Measurements from ENCODE around the gene IRF5.
"Not testable (repeated sequence)": the region's sequence is repeated elsewhere in the genome, so short reads cannot be mapped to it uniquely, and the experiment has no call there.

Gene IRF5

DNA sequence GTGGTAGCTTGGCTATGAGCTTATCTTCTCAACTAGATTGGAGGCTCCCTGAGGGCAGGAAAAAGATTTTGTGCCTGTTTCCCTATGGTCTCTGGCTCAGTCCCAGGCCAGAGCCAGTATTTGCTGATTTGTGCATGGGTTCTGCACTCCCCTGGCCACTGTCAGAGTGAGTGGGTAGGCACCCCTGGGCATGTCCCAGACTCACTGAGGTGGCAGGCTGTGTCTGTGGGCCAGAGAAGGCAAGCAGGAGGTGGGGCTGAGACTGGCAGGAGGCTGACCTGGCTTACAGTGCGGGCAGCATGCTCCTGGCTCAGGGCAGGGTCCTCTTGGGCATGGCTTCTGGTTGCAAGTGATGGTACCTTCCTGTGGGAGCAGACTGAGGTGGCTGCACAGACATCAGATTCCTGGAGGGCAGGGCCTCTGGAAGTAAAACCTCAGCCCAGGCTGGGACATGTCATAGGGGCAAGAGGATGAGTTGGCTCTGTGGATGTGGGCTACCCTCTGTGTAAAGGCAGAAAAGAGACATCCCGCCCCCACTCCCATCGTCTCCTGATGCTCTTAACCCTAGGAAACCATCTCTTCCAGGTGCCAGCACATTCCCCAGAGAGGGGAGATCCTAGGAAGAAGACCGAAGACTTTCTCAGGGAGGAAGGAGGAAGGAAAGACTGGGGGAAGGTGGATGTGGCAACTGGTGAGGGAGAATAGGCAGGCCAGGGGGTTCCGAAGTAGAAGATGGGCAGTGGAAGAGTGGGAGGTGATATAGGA, 31.5 kb upstream of the IRF5 start:
- DNase-seq = no peak

DNA sequence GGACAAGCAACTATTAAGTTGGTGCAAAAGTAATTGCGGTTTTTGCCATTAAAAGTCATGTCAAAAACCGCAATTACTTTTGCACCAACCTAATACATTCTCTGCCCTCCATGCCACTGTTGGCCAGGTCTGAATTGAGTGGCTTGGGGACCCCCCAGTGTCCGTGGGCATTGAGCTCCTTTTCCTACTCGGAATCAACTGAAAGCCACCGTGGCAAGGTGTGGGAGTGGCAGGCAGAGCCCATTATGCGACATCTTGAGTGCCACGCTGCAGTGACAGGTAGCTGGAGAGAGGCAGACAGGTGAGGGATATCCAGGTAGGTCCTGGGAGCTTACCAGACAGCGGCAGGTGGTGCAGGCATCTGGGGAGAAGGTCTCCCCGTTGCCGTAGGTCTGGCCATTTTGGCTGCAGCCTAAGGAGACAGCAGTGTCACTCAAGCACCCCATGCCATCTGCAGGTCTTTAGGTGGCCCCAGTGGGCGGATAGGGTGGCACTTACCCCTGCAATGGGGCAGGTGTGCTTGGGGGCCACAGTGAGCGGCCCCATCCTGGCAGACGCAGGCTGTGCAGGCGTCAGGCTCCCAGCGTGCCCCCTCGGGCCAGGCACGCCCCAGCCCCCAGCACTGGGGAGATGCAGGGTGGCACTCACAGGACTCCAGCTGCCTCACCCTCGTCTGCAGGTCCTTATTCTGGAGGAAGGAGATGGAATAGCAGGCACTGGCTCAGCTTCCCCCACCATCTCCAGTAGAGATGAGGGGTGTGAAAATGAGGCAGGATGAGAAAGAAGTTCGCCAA, 30.8 kb upstream of the IRF5 start:
- DNase-seq = no peak

DNA sequence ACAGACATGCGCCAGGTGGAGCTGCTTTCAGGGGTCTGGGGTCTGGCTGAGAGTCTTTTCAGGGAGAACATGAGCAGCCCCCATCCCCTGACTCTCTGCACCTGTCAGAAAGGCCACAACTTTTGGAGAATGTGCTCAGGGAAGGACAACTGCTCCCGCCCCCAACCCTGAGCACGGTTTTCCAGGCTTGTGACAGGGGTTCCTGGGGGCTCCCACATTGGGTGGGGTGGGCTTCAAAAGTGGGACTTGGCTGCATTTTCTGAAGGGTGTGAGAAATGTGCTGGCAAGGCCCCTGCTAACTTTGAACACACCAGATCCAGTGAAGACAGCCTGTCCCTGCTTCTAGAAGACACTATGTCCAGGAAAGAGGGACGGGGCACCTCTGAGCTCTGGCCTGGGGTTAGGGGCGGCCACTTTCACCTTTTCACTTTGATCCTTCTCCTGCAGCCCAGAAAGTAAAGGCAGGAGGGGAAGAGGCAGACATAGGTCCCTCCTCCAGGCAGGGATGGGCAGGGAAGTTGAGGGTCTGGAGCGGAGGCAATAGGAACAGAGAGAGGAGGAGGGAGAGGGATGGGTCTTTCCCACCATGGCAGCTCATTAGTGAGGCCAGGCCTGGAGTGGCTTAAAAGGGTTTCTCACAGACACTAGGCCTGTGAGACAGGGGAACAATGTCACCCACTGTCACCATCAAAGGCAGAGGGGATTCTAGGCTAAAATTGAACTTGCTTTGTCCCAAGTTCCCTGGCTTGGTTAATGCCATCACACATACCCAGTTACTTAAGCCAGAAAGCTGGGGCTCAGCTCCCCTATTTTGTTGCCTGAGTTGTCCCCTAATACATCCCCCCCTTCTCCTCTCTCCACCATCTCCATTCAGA, 28.7 kb upstream of the IRF5 start:
- DNase-seq = no peak

DNA sequence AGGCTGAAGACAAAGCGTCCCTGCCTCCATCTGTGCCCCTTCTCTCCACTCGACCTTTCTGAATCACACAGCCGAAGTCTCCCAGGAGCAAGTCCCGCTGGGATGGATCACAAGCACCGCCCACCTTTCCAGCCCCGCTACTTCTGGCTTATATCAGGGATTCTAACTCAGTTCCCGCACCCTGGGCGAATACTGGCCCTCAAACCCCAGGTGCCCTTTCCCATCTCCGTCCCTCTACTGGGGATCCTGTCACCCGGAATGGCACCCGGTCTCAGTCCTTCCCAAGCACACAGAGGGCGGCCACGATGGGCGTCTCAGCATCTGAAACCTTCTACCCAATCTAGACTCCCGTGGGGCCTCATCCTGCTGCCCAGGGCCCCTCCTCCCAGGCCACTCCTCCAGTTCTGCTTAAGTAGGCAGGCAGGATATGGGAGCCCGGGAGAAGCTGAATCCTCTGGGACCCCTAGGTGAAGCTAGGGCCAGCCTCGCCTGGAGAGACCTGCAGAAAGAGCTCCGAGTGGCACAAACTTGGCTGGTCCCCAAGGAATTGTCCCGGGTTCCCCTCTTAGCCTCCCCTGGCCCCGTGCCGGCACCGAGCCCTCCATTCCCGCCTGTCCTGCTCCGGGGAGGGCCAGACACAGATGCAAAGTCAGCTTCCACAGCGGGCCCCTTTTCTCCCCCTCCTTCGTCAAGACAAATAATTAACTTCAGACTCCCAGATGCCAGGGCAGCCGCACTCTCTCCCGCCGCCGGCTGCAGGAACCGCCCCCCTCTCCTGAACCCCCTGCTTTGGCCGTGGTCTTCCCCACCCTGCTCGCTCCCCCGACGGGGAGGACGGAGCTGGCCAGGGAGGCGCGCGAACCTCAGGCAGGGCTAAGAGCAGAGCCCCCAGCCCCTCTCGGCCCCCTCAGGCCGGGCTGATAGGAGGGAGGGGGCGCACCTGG, 27.8 kb upstream of the IRF5 start:
- peak; percentile 48 for DNase-seq

DNA sequence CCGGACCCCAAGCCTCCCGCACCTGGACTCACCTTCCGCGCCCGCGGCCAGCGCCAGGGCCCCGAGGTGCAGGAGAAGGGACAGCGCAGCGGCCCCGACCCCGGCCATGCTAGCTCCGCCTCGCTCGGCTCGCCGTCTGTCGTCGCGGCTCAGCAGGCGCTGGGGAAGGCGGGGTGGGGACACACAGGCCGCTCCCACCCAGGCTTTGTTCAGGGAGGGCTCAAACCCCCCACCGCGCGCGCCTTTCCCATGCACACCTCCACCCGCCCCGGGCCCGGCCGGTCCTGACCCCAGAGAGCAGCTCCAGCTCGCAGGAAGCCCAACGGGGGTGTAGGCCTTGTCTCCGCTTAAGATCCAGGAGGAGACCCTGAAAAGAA, 27.2 kb upstream of the IRF5 start, which contains the start of gene KCP:
Gene KCP, minus strand, starts transcription at position 141 of the 377 bp plus-strand sequence. Its CDS starts 33 bp downstream, at position 108.
- DNase-seq = no peak

DNA sequence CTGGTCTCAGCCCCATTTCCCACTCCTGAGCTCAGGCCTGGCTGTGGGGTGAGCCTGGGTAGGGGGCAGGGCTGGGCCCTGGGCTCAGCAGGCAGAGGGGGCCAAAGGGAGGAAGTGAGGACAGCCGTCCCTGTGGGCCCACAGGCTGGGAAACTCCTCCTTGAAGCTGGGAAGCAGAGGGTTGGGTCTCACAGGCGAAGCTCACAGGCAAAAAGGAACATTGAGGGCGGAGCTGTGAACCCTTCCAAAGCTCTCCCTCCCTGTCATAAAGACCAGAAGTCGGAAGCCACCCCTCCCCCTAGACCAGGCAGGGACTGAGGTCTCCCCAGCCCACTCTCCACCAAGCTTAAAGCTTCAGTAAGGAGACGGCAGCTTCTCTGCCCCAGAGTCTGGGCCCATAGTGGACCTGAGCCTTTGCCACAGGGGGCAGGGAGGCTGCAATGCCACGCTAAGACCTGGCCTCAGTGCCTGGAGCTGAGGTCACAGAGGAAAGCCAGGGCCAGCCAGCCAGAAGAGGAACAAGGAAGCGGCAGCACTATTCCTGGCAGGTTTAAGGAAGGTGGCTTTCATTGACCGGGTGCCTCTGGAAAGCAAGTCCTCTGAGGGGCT, 26.2 kb upstream of the IRF5 start:
- DNase-seq = peak; percentile 5

DNA sequence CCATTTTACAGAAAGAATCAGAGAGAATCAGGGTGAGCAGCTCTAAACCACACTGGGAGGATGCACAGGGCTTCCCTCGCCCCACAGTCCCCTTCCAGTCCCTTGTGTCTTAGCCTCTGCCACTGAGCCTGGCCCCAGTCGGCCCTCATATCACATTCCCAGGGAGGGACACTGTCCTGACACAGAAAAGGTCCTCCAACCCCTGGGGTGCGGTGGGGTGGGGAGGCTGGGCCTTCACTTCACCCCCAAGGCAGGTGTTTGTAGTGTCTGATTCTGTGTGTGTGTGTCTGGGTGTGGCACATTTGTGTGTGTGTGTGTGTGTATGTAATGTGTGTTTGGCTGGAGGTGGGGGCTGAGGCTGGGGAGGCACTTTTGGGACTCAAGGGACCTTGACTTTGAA, 25.4 kb upstream of the IRF5 start:
- no peak for DNase-seq

DNA sequence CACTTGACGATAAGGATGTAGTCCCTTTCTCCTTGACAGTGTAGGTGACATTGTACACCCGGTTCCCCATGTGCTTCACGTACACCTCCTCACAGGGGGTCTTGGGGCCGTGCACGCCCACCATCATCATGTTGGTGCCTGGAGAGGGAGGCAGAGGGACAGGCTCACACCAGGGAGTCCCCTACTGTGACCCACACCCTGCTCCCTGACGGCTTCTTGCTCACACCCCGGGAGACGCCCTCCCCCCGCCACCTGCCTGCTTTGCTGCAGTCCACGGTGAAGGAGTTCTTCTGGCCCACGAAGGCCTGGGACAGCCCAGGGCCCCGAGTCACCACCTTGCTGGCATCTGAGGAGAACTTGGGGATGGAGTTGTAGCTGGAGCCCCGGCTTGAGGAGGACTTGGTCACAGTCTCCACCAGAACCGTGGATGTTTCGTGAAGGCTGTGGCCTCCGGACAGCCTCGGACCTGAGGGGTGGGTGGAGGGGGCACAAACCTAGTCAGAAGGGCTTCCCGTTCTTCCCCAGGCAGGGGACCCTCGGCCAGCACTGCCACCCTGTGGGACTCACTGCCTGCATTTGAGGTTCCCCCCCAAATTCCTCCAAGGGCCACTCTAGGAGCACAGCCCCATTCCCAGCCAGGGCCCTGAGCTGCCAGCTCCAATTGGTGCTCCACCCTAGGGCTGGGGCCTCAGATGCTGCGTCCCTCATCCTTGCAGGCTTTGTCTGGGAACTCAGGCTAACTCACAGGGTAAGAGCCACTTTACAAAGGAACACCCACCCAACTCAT, 24.8 kb upstream of the IRF5 start:
- not testable (repeated sequence) for DNase-seq

DNA sequence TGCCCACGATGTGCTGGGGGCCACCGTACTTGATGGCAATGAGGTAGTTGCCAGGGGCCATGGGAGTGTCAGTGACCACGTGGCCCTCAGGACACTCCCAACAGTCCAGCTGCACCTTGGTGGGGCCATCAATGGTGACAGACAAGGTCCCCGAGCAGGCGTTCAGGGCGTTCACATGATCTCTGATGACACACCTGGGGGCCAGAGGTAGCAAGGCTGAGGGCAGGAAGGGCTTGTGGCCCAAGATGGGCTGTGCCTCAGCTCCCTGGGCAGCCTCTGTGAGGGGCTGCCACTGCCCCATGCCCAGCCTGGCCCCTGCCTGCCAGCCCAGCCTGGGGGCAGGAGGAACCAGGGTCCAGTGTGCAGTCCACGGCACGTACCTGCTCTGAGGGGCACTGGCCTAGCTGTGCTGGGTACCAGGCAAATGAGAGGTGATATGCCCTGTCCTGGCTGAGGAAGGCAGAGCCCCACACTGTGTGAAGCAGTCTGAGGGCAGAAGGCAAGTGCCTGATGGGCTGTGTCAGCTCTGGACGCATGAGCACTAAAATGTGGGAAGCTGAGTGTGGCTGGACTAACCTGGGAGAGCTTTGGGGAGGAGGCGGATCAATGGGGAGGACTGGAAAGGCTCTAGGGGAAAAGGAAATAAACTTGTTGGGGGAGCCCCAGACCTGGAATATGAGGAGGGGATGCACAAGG, 23.7 kb upstream of the IRF5 start:
- no peak for DNase-seq

DNA sequence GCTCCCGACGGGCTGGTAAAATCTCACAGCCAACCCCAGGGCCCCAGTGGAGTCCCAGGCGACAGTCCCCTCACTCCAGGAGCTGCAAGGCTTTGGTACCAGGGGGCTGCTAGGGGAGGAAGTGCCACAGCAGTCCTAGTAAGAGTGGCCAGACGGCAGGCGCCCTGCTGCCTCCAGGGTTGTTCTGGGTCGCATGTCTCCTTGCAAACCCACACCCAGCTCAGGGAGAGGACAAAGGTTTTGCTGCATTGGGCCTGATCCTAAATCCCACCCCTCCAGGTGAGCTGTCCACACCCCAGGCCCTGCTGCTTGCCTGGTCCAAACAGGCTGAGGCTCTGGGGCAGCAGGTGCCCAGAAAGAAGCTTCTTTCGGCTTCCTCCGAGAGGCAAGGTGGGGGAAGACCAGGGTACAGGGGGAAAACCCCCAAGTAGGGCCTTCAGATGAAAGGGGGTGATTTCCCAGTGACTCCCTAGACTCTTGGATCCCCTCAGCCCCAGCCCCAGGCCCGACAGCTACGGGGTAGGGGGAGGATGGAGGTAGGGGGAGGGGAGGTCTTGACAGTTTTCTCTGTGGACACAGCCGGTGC, 23.1 kb upstream of the IRF5 start:
- DNase-seq = no peak

DNA sequence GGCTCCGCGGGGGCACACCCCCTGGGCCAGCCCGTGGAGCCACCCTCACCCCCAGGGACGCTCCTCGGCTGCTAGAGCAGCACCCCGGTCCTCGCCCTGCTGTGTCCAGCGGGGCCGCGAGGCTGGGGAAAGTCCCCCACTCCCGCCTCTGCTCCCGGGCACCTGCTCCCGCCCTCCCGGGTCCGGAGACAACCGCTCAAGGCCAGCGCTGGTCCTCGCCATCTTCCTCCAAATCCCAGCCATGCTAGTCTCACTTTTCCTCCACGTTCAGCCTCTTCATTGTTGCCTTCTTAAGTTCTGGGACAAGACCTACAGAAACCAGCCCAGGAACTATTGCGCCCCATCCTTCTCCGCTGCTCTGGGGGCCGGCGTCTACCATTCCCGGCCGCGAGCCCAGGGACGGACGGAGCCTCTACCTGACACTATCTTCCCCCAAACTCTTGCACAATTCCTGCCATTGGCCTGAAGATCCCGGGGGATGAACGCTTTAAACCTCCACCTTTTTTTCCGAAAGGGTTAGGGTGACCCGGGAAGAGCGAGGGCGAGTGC, 22.4 kb upstream of the IRF5 start:
- no peak for DNase-seq

DNA sequence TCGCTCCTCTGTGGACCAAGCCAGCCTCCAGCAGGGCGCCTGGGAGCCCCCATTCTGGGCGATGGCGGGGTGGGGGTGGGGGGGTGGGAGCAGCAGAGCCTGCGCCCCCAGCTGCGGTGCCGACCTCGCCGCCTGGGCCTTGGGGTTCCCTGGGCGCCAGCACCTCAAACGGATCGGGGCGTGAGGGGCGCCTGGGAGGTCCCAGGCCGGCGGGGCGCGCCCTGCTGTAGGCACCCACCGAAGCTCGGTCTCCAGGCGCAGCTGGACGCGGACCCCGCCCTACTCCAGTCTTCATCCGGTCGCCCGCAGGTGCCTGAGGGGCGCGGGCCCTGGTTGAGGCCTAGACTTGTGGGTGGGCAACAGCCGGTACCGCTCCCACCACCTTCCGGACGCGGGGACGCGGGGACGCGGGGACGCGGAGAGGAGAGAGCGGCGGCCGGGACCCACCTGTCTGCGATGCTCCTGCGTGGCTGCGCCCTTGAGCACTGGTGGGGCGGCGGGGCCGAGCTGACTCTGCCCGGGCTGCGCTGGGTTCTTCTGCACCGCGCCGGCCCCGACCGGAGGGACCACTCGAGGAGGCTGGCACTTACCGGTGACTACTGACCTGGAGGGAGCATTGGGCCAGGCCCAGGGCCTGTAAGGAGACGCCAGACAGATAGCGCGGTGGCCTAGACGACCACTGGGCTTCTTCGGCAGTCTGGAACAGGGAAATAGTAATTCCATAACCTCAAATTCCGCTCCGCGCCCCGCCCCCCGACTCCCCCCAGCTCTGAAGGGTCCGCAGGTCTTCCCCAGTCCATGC, 21.7 kb upstream of the IRF5 start:
- DNase-seq = no peak

DNA sequence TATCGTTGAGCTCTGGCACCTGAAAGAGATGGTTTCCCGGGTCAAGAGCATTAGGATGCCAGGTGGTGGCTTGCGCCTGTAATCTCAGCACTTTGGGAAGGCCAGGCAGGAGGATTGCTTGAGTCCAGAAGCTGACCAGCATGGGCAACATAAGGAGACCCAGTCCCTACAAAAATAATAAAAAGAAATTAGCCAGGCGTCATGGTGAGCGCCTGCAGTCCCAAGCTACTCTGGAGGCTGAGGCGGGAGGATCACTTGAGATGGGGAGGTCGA, 21.1 kb upstream of the IRF5 start:
- DNase-seq = no peak

DNA sequence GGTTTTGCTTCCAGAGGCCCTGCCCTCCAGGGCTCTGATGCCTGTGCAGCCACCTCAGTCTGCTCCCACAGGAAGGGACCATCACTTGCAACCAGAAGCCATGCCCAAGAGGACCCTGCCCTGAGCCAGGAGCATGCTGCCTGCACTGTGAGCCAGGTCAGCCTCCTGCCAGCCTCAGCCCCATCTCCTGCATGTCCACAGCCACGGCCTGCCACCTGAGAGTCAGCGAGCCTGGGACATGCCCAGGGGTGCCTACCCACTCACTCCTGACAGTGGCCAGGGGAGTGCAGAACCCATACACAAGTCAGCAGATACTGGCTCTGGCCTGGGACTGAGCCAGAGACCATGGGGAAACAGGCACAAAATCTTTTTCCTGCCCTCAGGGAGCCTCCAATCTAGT, 20.6 kb upstream of the IRF5 start:
- DNase-seq = no peak

DNA sequence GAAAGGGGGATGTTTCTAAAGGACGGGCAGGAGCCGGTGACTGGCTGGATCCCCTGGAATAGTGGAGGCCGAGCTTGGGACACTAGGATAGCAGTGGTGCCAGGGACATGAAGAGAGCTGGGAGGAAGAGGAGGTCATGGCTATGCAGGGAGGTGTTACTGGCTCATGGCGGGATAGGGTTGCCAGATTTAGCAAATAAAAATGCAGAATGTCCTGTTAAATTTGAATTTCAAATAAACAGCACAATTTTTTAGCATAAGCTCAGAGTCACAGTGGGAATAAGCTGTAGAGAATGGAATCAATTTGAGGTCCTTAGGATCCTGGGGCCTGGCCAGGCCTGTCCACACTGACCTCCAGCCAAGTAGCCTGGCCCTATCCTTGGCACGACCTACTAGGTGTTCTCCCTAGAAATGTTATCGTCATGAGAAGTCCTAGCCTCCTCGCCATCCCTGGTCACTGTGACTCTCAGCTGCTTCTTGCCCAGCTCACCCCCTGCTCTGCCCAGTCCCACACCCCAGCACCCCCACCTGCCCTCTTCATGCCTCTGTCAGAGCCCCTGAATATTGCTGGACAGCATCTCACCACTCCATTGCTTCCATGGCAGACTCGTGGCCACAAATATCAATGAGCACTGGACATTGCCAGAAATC, 19.6 kb upstream of the IRF5 start:
- no peak for DNase-seq

DNA sequence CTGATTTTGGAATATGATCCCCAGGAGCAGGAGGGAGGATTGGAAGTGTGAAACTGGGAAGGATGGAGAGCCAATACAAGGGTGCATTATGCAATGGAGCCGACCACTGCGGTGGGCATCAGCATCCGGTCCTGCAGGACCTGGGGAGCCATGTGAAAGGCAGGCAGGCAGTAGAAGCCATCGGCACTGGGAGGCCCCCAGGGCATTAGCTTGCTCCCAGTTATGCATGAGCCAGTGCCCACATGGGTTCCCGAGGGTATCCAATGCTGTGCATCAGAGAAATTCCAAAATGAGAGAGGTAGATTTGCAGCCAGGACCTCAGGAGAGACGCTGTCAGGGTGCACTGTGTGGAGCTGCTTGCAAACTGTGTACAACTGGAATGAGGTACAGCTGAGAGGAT, 18.5 kb upstream of the IRF5 start:
- no peak for DNase-seq

DNA sequence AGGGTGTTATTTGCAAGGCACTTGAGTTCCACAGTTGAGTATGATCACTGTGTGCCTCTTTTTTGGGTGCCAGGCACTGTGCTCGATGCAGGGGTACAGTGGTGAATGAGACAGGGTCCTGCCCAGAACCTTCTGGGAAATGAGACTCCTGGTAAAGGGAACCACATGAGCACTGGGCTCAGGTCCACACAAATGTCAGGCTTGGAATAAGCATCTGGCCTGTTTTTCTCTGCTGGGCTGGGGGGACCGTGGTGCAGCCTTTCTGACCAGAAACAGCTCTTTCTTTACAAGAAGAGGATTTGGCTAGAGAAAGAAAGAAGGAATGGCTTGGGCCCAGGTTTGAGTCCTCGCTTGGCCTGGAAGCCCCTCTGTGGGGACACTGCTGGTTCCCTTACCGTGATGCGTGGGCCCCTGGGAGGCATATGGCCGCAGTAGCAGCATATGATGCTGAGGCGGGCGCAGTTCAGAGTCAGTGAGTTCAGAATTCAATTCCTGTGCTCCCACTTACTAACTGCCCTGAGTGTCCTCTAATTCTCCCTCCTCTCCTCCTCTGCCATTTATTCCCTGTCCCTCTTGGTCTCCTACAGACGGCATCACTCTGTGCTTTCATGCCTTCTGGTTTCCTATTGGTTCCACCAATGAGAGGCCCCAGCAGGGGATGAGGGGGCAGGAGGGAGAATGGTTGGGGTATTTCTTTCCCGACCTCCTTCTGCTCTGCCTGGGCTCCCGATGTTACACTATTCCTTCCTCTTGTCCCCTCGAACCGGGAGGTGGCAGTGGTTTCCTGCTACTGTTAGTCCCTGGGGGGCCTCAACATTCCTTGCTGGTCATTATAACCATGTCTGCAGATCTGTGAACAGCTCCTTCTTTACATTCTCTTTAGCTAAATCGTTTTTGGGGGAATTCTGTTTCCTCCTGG, 17.6 kb upstream of the IRF5 start:
- DNase-seq = peak; percentile 44

Measured in fibroblast of skin of back (primary cell).